GM12891 (cell line): ENCODE measurements around the gene GPC3.
"Not testable (repeated sequence)": the region's sequence is repeated elsewhere in the genome, so short reads cannot be mapped to it uniquely, and the experiment has no call there.

ENCODE experiments used
- DNase-seq: peaks from one replicate; pipeline ENCODE4 v3.0.0; 2011; ENCODE audit warnings: low spot score; ENCODE audit not compliant: insufficient read length
- FAIRE-seq: peaks from 2 replicates; lab custom pipeline; 2011; peaks lifted over from hg19 to GRCh38; lab: Jason Lieb, UNC
- PAX5 ChIP-seq: IDR thresholded peaks from 2 replicates; pipeline ENCODE4 v1.6.1; 2011; ENCODE audit warnings: low read length, moderate library complexity, mild to moderate bottlenecking; ENCODE audit not compliant: insufficient read depth, severe bottlenecking
- POLR2A ChIP-seq: IDR thresholded peaks from 2 replicates; pipeline ENCODE4 v1.6.1; 2011; ENCODE audit warnings: low read depth, low read length, control low read depth
- POLR2AphosphoS5 ChIP-seq: IDR thresholded peaks from 2 replicates; pipeline ENCODE4 v1.6.1; 2011; ENCODE audit warnings: low read depth, low read length, control low read depth
- POU2F2 ChIP-seq: IDR thresholded peaks from 2 replicates; pipeline ENCODE4 v1.6.1; 2011; ENCODE audit warnings: low read depth, mild to moderate bottlenecking, control low read depth, low read length, moderate library complexity
- SPI1 ChIP-seq: IDR thresholded peaks from 2 replicates; pipeline ENCODE4 v1.6.1; 2011; ENCODE audit warnings: low read depth, low read length, control low read depth
- TAF1 ChIP-seq: IDR thresholded peaks from 2 replicates; pipeline ENCODE4 v1.6.1; 2011; ENCODE audit warnings: low read depth, low read length, control low read depth

The GPC3 gene

DNA sequence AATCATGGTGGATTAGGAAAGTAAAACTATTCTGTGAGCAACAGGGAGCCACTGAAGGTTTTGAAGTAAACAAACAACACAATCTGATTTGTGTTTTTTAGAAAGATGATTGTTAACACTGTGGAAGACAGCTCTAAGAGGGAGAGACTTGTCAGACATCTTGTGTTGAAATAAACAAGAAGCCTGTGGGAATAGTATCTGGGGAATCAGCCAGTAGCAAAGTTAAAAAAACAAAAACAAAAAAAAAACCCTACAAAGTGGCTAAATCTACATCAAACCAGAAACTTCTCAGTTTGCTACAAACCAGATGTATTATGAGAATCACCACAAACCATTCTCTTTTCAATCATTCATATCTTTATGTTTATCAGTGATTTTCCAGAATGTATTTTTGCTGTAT lies 444.4 kb downstream of the GPC3 start:
- TF ChIP-seq TAF1, result no peak
- TF ChIP-seq POLR2A, result no peak
- TF ChIP-seq POLR2AphosphoS5, result no peak
- TF ChIP-seq PAX5, result no peak
- TF ChIP-seq SPI1, result no peak
- TF ChIP-seq POU2F2, result no peak
- no peak for FAIRE-seq
- no peak for DNase-seq

DNA sequence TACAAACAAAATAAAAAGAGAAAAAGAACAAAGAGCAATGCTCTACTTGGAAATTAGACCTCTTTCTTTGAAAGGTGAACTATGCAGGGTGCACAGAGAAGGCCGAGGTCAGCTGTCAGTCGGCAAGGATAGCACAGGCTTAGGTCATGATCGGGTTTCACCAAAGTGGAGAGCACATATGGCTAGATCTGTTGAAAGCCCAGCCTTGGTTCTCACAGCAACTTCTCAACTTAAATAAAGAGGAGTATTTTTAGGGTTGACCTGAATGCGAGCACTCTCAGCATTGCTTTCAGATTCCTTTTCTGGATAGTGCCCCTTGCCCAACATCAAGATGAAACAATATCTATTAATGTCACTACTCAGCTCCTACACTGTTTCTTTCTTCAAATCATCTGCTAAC lies 447.2 kb downstream of the GPC3 start:
- DNase-seq (no peak), FAIRE-seq (no peak)
- TF ChIP-seq POLR2AphosphoS5, result no peak
- TF ChIP-seq POU2F2, result no peak
- no peak for TF ChIP-seq SPI1
- no peak for TF ChIP-seq TAF1
- no peak for TF ChIP-seq PAX5
- no peak for TF ChIP-seq POLR2A

DNA sequence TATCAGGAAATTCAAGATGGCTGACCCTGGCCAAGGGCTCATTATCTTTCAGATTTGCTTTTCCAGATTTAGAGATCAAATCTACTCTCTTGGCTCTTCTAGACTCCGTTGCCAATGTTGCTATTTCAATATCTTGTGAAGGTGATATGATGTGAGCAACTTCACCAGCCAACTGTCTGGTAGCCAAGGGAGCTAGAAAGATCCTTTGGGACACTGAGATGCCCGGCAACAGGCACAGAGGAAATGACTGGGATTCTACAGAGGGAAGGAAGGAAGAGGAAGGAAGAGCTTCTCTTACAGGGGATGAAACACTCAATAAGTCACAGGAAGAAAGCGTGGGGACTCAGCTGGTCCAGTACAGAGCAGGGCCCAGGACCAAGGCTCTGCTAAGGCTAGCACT lies 448.3 kb downstream of the GPC3 start:
- TF ChIP-seq POU2F2 (no peak), PAX5 (no peak), SPI1 (no peak)
- FAIRE-seq (no peak), DNase-seq (no peak)

DNA sequence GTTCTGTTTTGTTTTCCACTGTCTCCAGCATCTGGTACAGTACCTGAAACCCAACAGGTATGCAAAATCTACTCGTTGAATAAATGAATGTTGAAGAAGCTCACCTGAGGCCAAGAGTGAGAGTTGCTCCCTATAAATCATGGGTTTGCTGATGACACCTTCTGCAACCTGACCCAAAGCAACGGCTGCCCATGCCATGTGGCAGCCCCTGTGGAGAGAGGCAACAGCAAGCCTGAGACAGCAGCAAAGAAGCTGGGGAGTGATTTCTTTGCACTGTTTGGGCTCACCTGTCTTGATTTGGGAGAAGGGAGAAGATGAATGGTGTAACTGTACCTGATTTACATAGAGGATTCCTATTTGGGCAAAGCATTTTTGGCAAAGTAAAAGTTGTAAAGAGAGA lies 450.3 kb downstream of the GPC3 start:
- TF ChIP-seq SPI1, result no peak
- no peak for TF ChIP-seq POLR2A
- no peak for TF ChIP-seq PAX5
- no peak for TF ChIP-seq TAF1
- TF ChIP-seq POLR2AphosphoS5, result no peak
- TF ChIP-seq POU2F2, result no peak
- DNase-seq (no peak), FAIRE-seq (no peak)

DNA sequence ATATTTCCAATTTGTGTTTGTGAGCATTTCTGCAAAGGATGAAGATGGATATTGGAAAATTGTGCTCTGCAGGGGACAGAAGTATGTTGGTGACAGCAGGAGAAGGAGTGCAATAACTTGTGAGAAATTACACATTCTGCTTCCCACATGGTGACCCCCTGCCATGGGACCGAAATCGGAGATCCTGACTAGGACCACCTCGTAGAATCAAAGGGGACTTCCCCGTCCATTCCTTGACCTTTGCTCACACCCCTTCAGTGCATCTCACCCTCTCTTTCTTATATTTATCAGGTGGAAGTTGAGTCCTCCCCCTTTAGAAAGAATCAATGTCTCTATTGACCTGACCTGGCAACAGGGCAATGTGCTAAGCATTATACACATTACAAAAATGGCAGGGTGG lies 451.2 kb downstream of the GPC3 start:
- FAIRE-seq (no peak), DNase-seq (no peak)
- no peak for TF ChIP-seq TAF1
- TF ChIP-seq SPI1, result no peak
- no peak for TF ChIP-seq POU2F2
- no peak for TF ChIP-seq POLR2A
- TF ChIP-seq PAX5, result no peak
- TF ChIP-seq POLR2AphosphoS5, result no peak

DNA sequence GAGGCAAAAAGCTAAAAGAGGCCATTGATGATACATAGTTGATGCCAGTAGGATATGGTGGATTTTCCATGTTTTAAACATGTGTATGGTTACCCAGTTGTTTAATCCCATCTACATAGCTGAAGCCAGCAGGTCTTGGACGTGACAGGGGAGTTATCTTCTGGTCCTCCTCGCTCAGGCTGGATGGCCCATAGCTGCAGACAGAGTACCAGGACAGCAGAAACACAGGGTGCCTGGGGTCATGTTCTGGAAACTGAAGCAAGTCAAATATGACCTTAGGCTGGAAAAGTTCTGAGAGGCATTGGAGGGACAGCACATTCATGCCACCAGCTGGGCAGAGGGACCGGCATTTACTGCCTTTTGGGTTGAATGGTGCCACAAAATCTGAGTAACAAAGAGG lies 452.1 kb downstream of the GPC3 start:
- DNase-seq (no peak), FAIRE-seq (no peak)
- TF ChIP-seq POU2F2, result no peak
- no peak for TF ChIP-seq TAF1
- TF ChIP-seq SPI1, result no peak
- no peak for TF ChIP-seq POLR2AphosphoS5
- TF ChIP-seq PAX5, result no peak
- TF ChIP-seq POLR2A, result no peak

DNA sequence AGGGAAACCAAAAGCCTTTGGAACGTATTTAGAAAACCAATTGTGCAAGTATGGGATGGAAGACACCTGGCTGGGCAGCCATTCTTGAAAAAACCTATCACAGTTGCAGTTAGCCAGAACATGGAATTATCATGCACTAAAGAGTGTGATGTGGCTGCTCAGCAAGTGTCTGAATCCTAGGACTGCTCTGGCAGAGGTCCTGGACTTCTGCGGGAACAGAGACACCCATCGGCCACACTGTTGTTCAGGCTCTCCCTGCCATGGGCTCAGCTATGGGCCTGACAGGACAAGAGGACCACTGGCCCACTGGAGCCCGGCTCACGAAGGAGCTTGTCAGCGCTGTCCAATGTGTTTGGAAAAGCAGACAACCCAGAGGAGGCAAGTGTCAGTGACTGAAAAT lies 454.4 kb downstream of the GPC3 start:
- DNase-seq, result no peak
- no peak for FAIRE-seq
- TF ChIP-seq POLR2A, result no peak
- TF ChIP-seq SPI1, result no peak
- no peak for TF ChIP-seq POLR2AphosphoS5
- TF ChIP-seq POU2F2, result no peak
- no peak for TF ChIP-seq PAX5
- TF ChIP-seq TAF1, result no peak

DNA sequence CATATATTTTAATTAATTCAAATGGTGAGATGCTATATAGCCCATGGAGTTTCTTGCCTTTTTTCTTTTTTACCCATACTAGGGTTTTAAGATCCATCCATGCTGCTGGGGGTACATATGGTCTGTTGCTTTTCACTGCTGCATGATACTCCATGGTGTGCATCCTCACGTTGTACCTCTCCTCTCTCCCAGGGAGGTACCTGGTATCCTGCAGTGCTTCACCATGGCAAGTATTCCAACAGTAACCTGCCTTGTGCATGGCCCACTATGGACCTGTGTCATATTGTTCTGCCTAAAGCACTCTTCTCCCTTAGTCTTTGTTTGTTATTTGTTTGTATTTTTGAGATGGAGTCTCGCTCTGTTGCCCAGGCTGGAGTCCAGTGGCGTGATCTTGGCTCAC lies 455.8 kb downstream of the GPC3 start:
- FAIRE-seq (no peak), DNase-seq (no peak)

DNA sequence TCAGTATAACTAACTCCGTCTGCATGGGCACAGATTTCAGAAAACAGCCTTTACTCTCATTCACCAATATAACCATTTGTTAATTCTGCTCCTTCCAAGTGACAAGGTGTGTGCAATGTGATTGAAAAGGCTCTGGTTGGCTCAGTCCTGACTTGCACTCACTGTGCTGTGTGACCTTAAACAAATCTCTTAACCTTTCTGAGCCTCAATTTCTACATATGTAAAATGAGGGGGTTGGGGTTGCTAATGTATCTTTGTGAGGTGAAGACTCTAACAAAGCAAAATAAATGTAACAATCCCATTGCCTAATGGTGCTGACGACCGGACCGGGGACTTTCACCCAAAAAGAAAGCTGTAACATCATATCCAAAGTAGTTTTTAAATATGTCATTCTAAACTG lies 457.6 kb downstream of the GPC3 start:
- no peak for FAIRE-seq

More for the DNA sequence above, 455.8 kb downstream of the GPC3 start:
- TF ChIP-seq TAF1 (no peak), PAX5 (no peak), POU2F2 (no peak), POLR2A (no peak), POLR2AphosphoS5 (no peak)

DNA sequence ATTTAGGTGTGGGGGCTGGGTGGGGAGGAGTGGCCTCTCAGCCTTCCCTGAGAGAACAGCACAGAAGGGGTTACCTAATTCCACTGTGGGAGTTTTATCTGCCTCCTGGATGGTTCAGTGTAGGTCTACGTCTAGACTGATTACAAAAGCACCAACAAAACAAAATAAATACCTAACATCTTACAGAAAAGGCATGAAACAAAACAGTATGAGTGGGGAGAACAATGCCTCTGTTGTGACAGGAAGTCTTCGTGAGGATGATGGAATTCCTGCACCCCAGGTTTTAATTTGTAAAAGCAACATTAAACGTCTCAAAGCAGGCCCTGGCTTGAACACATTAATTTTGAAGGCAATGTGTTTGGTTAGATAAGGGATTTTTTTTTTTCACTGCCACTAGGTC lies 458.0 kb downstream of the GPC3 start:
- no peak for DNase-seq
- TF ChIP-seq TAF1 (no peak), POLR2A (no peak), POLR2AphosphoS5 (no peak), POU2F2 (no peak), SPI1 (no peak)
- FAIRE-seq, result no peak

More for the DNA sequence above, 457.6 kb downstream of the GPC3 start:
- no peak for DNase-seq
- TF ChIP-seq PAX5, result no peak
- TF ChIP-seq POLR2AphosphoS5, result no peak
- no peak for TF ChIP-seq SPI1
- TF ChIP-seq POU2F2, result no peak
- no peak for TF ChIP-seq POLR2A
- no peak for TF ChIP-seq TAF1

DNA sequence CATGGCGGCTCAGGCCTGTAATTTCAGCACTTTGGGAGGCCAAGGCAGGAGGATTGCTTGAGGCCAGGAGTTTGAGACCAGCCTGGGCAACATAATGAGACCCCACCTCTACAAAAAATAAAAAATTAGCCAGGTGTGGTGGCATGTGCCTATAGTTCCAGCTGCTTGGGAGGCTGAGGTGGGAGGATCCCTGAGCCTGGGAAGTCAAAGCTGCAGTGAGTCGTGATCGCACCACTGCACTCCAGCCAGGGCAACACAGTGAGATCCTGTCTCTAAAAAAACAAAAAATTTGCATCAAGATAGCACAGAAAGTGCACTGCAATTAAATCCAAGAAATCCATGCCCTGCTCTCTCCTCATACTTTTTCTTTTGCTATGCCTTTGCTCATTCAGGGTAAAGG lies 458.6 kb downstream of the GPC3 start:
- FAIRE-seq, DNase-seq: not testable (repeated sequence)
